ENCODE data around the gene ESF1.
A peak's percentile ranks its signal among the peaks of the same experiment; 100 is the strongest.

DNA sequence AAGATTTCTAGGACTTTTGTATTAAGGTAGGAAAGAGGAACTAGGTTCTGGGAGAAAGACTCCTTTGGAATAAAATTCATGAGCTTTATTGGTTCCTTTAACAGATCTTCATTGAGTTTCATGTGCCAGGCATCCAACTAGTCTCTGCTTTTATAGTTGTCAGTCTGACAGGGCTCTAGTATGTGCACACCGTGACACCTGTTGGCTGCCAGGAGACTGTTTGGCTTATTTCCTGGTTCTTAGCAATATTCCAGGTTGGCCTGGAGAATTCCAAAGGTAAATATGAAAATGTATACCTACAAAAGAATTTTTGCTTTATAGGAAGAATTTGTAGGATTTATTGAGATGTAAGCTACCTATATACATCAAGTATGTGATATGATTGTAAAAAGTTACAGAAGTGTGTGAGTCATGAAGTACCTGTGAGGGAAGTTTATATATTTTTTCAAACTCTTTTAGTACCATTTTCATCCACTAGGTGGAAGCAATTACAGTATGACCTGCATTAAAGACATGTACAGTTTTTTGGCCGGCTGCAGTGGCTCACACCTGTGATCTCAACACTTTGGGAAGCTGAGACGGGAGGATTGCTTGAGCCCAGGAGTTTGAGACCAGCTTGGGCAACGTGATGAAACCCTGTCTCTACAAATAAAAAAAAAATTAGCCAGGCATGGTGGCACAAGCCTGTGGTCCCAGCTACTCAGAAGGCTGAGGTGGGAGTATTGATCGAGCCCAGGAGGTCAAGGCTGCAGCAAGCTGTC, 35.3 kb upstream of the ESF1 start:
- TF ChIP-seq, protein P1, sequence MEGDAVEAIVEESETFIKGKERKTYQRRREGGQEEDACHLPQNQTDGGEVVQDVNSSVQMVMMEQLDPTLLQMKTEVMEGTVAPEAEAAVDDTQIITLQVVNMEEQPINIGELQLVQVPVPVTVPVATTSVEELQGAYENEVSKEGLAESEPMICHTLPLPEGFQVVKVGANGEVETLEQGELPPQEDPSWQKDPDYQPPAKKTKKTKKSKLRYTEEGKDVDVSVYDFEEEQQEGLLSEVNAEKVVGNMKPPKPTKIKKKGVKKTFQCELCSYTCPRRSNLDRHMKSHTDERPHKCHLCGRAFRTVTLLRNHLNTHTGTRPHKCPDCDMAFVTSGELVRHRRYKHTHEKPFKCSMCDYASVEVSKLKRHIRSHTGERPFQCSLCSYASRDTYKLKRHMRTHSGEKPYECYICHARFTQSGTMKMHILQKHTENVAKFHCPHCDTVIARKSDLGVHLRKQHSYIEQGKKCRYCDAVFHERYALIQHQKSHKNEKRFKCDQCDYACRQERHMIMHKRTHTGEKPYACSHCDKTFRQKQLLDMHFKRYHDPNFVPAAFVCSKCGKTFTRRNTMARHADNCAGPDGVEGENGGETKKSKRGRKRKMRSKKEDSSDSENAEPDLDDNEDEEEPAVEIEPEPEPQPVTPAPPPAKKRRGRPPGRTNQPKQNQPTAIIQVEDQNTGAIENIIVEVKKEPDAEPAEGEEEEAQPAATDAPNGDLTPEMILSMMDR (IDR thresholded peaks at IDR 0.05): peak; percentile 60 to 74 (median 64)
- TF ChIP-seq POLR2A (IDR thresholded peaks at IDR 0.05): no peak
